COR-L47 (cell line): ENCODE results near the gene CNGB1.
A peak's percentile ranks its signal among the peaks of the same experiment; 100 is the strongest.
"Not testable (repeated sequence)": the region's sequence is repeated elsewhere in the genome, so short reads cannot be mapped to it uniquely, and the experiment has no call there.

ENCODE experiments used
- DNase-seq: peaks from one replicate; lab custom pipeline; 2025; lab: John Stamatoyannopoulos, UW

CNGB1 gene

DNA sequence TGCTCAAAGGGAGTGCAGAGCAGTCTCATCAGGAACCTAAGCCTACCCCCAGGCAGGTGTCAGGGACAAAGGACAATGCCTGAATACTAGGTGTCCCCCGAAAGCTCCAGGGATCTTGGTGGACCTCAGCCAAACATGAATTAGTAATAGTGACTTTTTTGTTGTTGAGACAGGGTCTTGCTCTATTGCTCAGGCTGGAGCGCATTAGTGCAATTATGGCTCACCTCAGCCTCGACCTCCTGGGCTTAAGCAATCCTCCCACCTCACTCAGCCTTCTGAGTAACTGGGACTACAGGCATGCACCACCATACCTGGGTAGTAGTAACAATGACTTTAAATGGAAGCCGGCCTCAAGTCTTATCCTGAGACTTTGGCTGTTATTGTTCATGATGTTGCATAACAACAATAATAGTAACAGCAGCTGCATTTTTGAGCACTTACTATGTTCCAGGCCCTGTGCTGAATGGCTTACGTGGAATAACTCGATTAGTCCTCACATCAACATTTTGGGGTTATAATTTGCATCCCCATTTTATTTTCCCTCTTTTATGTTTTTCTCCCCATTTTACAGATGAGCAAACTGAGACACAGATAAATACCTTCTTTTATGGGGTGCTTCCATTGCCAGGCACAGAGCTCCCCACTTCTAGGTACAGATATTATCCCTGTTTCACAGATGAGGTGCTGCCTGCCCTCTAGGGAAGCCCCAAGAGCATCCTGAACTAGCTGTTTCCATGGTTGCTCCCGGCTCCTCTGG is 19.5 kb downstream of the CNGB1 start:
- no peak for DNase-seq

DNA sequence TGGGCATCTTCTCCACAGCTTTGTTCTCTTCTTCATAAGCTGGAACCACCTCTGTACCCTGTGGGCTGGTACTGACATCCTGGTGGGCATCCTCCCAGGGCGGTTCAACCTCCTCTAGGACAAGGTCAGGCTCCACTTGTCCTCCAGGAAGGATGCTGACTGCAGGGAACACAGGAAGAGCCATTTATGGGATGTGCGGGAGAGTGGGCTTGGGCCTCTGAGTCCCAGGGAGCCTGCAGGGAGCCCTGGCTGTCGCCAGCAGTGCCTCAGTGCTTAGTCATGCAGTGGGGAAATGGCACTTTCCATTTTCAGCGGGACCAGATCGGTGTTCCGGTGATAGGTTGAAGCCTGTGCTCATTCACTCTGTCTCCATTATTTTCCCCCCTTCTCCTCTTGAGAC is 20.5 kb downstream of the CNGB1 start:
- no peak for DNase-seq

DNA sequence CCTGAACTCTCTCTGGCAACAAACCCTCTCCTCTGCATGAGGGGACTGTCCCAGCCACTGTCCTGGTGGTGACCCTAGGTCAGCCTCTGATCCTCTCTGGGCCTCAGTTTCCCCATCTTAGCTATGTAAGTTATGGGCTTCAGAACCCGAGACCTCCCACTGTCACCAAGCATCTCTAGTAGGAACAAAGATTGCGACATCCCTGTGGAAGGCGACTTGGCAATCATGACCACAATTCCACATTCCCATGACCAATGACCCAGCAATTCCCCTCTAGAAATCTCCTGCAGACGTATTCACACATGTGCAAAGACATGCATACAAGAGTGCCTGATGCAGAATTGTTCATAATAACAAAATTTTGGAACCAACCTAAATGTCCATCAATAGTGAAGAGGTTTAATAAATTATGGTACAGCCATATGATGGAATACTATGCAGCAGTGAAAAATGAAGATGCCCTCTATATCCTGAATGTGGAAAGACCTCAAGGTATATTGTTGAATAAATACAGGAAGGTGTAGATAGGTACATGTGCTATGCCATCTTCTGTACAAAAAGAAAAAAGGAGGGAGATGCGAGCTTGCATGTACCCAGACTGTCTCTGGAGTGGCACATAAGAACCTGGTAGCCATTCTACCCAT is 21.2 kb downstream of the CNGB1 start:
- no peak for DNase-seq

DNA sequence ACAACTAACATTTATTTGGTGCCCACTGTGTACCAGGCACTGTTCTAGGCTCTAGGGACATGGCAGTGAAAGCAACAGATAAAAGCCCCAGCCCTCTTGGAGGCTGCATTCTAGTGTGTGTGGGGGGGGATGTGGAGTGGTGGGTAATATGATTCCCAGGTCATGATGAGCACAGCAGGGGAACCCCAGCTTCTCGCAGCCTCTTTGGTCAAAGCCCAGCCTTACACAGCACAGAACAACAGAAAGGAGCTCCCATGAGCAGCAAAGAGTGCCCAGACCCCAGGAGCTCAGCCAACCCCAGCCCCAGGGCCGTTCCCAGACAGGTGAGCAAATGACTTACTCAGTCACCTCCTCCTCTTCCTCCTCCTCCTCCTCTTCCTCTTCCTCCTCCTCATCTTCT is 21.9 kb downstream of the CNGB1 start:
- no peak for DNase-seq

DNA sequence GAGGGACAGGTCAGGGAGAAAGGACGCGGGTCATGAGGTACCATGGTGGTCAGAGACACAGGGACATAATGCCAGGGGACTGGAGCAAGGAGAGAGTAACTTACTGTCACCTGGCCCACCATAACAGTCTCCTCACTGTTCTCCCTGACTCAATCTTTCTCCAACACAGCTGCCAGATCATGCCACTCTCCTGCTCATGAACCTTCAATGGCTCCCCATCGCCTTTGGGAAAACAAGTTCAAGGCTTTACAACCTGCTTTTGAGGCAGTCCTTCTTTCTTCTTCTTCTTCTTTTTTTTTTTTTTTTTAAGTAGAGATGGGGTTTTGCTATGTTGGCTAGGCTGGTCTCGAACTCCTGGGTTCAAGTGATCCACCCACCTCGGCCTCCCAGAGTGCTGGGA is 22.9 kb downstream of the CNGB1 start:
- no peak for DNase-seq

DNA sequence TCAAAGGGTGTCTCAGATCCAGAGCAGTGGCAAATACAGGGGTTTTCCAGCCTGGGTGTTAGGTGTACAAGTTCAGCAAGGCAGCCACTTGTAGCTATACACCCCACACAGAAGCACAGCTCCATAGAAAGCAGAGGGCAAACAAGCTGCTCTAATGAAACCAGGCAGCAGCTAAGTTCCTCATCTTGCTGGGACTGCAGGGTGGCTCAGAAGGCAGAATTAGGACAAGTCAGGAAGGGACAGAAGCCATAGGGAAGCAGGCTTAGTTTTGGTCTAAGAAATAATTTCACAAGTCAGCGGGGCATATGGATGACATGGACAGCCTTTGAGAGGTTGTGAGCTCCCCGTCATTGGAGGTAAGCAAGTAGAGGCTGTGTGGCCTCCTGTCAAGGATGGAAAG is 23.7 kb downstream of the CNGB1 start:
- no peak for DNase-seq

DNA sequence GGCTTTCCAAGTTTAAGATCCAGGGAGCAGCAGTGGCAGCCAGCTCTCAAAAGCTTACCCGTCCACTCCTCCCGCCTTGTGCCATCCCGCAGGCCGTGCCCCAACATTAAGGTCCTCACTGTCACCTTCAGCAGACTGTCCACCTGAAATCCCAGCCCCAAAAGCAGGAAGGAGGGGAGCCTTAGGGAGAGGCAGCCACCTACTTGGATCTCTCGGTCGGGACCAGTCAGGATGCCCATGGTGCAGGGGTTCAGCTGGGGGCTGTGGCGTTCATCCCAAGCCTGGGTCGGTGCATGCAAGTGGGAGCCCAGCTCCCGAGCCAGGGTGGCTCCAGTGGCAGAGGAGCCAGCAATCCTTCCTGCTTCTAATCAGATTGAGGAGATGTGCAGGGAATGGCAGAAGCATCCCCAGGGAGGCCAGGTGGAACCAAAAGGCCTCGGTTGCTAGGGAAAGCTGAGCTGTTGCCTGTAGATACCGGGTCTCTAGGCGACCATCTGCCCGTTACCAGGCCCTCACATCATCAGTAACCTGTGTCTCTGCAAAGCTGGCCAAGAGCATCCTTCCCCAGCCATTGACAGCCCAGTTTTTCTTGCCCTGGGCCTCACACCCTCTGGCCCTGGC is 24.6 kb downstream of the CNGB1 start:
- DNase-seq, result peak; percentile 19

DNA sequence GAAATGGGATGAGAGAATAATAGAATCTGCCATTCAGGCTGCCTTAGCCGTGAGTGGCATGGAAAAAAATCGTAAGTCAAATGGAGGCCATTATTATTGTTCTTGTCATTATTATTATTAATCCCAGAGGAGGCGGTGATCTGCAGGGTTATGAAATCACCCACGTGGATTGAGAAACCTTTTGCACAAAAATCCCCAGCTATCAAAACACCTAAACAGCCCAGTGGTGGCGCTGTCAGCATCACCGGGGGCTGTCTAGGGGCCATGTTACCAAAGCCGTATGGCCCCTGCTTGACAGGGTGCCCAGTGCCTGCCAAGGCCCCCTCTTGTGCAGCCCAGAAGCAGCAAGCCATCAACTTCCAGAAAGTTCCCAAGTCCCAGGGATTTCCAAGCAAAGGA is 25.2 kb downstream of the CNGB1 start:
- DNase-seq, result no peak

DNA sequence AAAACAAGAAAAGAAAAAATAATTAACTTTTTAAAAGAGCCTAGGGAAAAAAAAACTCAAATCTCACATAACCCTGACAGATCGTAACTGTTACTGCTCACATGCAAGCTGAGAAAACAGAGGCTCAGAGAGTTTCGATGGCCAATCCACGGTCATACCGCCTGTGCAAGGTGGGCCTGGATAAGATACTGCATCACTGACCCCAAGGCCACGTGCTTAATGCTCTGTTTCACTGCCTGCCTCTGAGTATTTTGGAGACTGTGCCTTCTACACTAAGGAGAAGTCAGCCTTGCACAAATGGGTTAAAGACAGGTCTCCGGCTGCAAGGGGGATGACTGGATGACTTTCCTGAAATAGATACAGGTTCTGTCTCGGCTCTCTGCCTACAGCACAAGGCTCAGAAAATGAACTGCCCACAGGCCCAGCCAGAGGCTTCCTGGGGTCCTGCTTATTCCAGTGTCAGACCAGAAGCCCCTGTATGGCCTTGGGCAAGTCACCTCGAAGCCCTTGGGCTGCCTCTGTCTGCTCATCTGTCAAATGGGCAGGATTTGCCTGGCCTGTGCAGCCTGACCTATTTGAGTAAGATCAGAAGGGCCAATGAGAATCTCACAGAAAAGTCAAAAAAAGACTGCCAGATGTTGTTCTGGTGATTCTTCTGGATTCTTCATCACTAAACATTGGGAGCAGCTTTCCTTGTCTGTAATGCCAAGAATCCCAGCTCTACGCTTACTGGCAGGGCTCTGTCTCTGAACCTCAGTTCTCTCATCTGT is 25.8 kb downstream of the CNGB1 start:
- DNase-seq, result no peak

DNA sequence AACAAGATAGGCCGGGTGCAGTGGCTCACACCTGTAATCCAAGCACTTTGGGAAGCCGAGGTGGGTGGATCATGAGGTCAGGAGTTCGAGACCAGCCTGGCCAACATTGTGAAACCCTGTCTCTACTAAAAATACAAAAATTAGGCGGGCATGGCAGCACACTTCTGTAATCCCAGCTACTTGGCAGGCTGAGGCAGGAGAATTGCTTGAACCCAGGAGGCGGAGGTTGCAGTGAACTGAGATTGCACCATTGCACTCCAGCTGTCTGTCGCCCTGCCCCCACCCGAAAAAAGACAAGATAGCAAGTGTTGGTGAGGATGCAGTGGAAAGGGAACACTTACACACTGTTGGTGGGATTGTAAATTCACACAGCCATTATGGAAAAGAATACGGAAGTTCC is 27.5 kb downstream of the CNGB1 start:
- not testable (repeated sequence) for DNase-seq

DNA sequence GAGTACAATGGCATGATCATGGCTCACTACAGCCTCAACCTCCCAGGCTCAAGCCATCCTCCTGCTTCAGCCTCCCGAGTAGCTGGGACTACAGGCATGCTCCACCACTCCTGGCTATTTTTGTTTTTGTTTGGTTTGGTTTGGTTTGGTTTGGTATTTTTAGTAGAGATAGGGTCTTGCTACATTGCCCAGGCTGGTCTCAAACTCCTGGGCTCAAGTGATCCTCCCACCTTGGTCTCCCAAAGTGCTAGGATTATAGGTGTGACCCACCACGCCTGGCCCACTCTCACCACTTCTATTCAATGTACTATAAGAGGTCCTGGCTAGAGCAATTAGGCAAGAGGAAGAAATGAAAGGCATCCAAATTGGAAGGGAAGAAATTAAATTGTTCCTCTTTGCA is 29.0 kb downstream of the CNGB1 start:
- not testable (repeated sequence) for DNase-seq

DNA sequence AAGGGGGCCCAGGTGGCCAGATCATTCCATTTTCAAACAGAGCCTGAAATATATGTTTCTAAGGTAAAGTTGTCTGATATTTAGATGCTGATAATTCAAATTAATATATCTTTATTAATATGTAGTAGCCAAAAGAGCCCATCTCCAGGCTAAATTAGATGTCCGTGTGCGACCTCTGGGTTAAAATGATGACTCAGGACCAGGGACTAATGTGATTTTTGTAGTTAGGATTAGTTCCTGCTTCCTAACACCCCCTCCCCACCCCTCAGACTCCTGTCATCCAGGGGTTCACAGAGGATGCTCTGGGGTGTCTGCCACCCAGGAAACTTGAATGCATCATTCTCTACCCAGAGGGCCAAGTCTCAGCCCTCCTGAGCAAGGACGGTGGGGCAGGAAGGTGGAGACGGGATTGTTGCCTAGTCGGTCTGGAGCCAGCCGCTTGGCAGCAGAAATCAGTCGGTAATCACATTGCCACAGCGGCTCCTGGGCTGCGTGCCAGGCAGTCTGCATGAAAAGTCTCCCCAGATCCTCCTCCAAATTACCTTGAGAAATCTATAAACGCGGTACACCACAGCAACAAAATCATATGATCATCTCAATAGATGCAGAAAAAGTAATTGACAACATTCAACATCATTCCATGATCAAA is 29.8 kb downstream of the CNGB1 start:
- peak; percentile 86 for DNase-seq

DNA sequence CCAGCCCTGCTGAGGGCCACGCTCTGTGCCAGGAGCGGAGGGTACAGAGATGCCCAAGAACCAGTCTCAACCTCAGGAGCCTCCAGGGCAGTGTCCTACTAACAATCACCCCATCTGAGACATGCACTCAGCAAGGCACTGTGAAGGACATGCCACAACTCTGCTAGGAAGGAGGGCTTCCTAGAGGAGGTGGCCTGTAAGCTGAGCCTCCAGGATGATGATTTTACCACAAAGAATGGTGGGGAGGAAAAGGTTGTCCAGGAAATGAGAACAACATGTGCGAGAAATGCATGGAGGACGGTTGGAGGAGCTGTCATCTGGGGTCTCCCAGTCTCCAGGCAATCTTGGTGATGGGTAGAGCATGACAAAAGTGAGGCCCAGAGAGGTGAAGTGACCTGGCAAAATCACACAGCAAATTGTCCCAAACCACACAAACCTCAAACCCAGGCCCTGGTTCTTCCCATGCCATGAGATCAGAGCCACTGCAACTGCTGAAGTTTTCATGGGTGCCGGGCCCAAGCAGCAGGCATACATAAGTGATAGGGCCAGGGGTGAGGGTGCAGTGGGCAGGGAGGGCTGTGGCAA is 30.5 kb downstream of the CNGB1 start:
- DNase-seq, result no peak

DNA sequence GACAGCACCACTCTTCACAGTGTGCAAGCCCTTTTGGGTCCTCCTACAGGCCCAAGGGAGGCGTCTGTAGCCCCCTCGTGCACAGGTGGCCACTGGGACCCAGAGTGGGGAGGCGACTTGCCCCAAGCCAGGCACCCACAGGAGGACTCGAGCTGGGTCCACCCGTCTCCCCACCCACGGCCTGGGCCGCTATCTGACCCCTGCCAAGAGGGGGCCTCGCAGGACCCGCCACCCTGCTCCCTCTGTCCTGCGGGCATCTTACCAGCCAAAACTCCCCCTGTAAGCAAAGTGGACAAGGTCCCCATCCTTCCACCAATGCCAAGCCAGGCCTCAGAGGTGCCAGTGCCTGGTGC is 31.1 kb downstream of the CNGB1 start:
- no peak for DNase-seq

DNA sequence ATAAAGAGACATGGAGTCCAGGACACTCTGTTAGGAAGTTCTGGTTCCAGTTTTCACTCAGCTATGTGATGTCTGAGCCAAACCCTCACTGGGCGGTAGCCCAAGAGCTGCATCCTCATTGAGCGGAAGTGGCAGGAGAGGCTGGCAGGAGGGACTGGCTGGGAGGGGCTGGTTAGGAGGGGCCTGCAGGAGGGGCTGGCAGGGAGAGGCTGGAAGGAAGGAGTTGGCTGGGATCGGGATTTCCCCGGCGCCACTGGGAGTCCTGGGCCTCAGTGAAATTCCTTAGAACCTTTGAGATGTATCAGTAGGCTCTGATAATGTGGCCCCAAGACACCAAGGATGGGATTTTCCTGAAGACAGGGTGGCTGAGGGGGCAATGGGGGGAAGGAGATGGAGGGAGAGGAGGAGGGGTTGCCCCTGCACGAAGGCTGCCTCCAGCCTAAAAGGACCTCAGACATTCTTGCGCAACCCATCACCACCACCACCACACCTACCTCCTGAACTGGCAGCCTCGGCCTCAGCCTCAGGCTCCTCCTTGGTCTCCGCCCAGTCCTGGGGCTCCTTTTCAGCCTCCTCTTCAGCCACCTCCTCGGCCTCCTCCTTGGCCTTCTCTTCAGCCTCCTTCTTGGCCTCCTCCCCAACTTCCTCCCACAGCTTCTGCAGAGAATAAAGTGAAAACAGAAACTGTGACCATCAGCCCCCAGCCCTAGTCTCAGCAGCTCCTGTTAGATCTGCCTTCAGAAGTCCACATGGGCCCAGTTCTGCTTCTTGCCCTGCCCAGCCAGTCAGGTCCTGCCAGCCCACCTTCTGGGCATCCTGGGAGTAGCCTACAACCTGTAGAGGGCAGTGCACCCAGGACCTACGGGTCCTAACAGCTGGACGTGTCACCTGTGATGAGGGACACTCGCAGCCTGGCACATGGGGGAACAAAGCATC is 31.7 kb downstream of the CNGB1 start:
- no peak for DNase-seq

DNA sequence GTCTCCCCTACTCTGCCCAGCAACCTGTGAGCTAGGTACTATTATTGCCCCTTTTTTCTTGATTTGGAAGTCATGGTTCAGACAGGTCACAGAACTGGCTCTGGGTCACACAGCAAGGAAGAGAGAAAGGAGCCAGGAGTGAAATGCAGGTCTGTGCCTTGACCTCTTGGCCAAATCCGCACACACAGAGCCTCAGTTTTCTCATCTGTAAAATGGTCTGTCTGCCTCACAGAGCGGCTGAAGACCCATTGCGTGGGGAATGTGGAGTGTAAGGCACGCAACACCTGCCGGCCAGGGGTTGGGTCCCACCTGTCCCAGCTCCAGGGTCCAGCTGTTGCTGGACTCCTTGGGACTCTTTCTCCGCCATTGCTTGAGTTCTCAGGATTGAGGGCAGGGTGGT is 32.4 kb downstream of the CNGB1 start:
- DNase-seq, result no peak

DNA sequence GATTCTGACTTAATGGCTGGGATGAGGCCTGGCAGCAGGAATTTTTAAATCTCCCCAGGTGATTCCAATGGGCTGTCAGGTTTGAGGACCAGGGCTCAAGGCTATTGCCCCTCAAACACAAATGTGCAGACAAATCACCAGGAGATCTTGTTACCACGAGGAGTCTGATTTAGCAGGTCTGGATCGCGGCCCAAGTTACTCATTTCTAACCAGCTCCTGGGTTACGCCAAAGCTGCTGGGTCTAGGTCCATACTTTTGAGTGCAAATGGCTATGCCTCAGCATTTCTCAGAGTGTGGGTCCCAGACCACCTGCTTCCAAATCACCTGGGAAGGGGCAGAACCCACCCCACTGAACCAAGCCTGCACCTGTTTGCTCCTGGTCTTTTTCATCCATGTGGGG is 33.1 kb downstream of the CNGB1 start:
- no peak for DNase-seq

DNA sequence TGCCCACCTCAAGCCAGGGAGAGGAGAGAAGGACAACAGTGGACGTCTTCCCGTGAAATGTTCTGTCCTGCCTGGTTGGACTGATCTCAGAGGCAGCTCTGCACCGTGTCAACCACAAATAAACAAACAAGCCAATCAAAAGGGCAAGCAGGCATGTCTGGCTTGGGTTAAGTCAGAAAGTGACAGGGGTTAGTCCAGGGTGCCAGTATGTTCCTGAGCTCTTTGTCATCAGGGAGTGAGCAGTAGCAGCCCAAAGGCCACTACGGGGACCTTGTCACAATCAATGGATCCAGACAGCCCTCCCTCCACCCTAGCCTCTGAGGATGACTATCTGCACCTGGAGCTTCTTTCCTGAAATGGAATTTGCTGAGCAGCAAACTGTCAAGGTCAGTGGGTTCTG is 35.0 kb downstream of the CNGB1 start:
- DNase-seq, result no peak

DNA sequence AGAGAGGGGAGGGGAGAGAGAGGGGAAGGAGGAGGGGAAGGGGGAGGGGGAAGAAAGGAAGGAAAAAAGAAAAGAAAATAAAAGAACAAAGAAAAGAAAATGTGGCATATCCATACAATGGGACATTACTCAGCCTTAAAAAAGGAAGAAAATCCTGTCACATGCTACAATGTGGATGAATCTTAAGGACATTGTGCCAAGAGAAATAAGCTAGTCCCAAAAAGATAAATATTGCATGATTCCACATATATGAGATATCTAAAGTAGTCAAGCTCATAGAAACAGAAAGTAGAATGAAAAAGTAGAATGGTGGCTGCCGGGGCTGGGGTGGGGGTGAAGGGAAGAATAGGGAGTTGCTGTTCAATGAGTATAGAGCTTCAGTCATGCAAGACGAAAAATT is 40.4 kb downstream of the CNGB1 start:
- DNase-seq, result no peak

DNA sequence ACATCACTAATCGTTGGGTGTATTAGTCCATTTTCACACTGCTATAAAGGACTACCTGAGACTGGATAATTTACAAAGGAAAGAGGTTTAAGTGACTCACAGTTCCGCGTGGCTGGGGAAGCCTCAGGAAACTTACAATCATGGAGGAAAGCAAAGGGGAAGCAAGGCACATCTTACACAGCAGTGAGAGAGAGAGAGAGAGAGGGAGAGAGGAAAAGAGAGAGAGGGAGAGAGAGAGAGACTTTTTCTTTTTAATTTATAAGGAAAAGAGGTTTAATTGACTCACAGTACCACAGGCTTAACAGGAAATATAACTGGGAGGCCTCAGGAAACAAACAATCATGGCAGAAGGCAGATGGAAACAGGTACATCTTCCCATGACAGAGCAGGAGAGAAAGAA is 41.7 kb downstream of the CNGB1 start:
- DNase-seq, result no peak

DNA sequence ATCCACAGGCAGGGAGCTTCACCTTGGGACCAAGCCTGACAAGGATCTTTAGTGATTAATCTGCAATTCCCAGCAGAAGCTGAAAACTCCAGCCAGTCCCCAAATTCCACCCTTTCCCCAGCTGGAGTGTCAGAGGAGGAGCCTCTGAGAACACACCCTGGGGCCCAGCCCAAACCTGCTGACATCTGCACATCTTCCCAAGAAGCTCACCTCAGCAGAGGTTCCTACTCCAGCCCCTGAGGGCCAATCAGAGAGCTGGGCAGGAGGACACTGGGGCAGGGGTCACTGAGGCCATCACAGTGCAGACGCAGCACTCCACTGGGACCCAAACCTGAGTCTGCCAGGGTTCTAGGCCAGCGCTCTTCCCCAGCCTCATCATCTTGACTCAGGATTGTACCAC is 44.9 kb downstream of the CNGB1 start:
- DNase-seq, result no peak
